Measurements from ENCODE around the gene KLHL7. TPM values are rescaled to one million over a fixed set of nuclear protein-coding genes. Genes with fewer than 3 reads are reported as not detected.

Gene KLHL7
- total and polyA plus RNA-seq, 9 of the 15 experiments (the other 6 are each of a cell fraction or from before 2014, with no cell fraction given) = 4.2 to 63.1 (median 32.3) TPM

DNA sequence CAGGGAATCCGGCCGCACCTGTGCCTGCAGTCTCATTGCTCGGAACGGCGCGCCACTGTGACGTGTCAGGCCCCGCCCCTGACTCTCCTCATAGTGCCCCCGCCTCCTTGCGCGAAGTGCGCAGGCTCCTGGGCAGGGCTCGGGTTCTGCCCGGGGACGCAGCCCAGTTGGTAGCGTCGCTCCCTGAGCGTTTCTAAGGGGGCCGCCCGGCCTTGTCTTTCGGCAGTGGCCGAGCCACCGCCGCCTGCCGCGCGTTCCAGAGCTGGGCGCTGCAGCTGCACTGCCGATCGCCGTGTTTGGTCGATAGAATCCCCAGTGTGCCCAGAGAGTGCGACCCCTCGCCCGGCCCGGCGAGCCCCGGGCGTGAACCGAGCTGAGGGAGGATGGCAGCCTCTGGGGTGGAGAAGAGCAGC lies at the start of gene KLHL7 (continued):
- TF ChIP-seq, protein P1, sequence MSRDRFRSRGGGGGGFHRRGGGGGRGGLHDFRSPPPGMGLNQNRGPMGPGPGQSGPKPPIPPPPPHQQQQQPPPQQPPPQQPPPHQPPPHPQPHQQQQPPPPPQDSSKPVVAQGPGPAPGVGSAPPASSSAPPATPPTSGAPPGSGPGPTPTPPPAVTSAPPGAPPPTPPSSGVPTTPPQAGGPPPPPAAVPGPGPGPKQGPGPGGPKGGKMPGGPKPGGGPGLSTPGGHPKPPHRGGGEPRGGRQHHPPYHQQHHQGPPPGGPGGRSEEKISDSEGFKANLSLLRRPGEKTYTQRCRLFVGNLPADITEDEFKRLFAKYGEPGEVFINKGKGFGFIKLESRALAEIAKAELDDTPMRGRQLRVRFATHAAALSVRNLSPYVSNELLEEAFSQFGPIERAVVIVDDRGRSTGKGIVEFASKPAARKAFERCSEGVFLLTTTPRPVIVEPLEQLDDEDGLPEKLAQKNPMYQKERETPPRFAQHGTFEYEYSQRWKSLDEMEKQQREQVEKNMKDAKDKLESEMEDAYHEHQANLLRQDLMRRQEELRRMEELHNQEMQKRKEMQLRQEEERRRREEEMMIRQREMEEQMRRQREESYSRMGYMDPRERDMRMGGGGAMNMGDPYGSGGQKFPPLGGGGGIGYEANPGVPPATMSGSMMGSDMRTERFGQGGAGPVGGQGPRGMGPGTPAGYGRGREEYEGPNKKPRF (IDR thresholded peaks at IDR 0.05; ENCODE audit: low read depth, low read length) = no peak
- peak; percentile 80 for TF ChIP-seq MYC (IDR thresholded peaks at IDR 0.05; ENCODE audit: low read depth, low read length)
- TF ChIP-seq MYC (CRISPR knock-in tag; IDR thresholded peaks at IDR 0.05; ENCODE audit: borderline replicate concordance, low read depth) = no peak
- TF ChIP-seq ZNF212 (CRISPR knock-in tag; IDR thresholded peaks at IDR 0.05) = no peak
- TF ChIP-seq, protein P2, sequence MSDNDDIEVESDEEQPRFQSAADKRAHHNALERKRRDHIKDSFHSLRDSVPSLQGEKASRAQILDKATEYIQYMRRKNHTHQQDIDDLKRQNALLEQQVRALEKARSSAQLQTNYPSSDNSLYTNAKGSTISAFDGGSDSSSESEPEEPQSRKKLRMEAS (CRISPR knock-in tag; IDR thresholded peaks at IDR 0.05) = peak; percentile 55; the same call in 1 of the 2 replicates
- TF ChIP-seq, protein P3, sequence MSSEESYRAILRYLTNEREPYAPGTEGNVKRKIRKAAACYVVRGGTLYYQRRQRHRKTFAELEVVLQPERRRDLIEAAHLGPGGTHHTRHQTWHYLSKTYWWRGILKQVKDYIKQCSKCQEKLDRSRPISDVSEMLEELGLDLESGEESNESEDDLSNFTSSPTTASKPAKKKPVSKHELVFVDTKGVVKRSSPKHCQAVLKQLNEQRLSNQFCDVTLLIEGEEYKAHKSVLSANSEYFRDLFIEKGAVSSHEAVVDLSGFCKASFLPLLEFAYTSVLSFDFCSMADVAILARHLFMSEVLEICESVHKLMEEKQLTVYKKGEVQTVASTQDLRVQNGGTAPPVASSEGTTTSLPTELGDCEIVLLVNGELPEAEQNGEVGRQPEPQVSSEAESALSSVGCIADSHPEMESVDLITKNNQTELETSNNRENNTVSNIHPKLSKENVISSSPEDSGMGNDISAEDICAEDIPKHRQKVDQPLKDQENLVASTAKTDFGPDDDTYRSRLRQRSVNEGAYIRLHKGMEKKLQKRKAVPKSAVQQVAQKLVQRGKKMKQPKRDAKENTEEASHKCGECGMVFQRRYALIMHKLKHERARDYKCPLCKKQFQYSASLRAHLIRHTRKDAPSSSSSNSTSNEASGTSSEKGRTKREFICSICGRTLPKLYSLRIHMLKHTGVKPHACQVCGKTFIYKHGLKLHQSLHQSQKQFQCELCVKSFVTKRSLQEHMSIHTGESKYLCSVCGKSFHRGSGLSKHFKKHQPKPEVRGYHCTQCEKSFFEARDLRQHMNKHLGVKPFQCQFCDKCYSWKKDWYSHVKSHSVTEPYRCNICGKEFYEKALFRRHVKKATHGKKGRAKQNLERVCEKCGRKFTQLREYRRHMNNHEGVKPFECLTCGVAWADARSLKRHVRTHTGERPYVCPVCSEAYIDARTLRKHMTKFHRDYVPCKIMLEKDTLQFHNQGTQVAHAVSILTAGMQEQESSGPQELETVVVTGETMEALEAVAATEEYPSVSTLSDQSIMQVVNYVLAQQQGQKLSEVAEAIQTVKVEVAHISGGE (CRISPR knock-in tag; IDR thresholded peaks at IDR 0.05) = no peak
- TF ChIP-seq, protein P4, sequence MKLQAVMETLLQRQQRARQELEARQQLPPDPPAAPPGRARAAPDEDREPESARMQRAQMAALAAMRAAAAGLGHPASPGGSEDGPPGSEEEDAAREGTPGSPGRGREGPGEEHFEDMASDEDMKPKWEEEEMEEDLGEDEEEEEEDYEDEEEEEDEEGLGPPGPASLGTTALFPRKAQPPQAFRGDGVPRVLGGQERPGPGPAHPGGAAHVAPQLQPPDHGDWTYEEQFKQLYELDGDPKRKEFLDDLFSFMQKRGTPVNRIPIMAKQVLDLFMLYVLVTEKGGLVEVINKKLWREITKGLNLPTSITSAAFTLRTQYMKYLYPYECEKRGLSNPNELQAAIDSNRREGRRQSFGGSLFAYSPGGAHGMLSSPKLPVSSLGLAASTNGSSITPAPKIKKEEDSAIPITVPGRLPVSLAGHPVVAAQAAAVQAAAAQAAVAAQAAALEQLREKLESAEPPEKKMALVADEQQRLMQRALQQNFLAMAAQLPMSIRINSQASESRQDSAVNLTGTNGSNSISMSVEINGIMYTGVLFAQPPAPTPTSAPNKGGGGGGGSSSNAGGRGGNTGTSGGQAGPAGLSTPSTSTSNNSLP (IDR thresholded peaks at IDR 0.05; ENCODE audit: borderline replicate concordance, low read depth, low read length) = no peak
- TF ChIP-seq RBM15 (IDR thresholded peaks at IDR 0.05; ENCODE audit: insufficient read depth, low read length) = no peak
- 0 out of 2 replicates have a peak, but pooled peaks have one; percentile 9 for TF ChIP-seq KDM2B (CRISPR knock-in tag; IDR thresholded peaks at IDR 0.05)
- no peak for TF ChIP-seq ZNF311 (CRISPR knock-in tag; IDR thresholded peaks at IDR 0.05)
- peak; percentile 95 for TF ChIP-seq SP1 (CRISPR knock-in tag; IDR thresholded peaks at IDR 0.05)
- TF ChIP-seq CHD2 (IDR thresholded peaks at IDR 0.05; ENCODE audit: low read depth, low read length) = no peak
- TF ChIP-seq DIDO1 (tag; IDR thresholded peaks at IDR 0.05; ENCODE audit: low read depth) = no peak; the same call in 1 of the 2 replicates
- no peak for TF ChIP-seq RFX7 (CRISPR knock-in tag; IDR thresholded peaks at IDR 0.05)
- no peak for TF ChIP-seq GTF2A2 (tag; IDR thresholded peaks at IDR 0.05)
- TF ChIP-seq, protein P5, sequence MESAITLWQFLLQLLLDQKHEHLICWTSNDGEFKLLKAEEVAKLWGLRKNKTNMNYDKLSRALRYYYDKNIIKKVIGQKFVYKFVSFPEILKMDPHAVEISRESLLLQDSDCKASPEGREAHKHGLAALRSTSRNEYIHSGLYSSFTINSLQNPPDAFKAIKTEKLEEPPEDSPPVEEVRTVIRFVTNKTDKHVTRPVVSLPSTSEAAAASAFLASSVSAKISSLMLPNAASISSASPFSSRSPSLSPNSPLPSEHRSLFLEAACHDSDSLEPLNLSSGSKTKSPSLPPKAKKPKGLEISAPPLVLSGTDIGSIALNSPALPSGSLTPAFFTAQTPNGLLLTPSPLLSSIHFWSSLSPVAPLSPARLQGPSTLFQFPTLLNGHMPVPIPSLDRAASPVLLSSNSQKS (CRISPR knock-in tag; IDR thresholded peaks at IDR 0.05) = no peak
- no peak for TF ChIP-seq FOS (IDR thresholded peaks at IDR 0.05; ENCODE audit: extremely low read depth, insufficient read length)

All from K562 (cell line).